ENCODE results near the gene ACACA.

ACACA gene

GRCh38 chr17:37089956-37090355 is 316.7 kb downstream of the ACACA start:
- peaks cover 100% of the 10 kb centered on the region for H3K36me3 ChIP-seq (ENCODE audit: control insufficient read depth, insufficient read depth, low read length, severe bottlenecking)
- no peak for DNase-seq (ENCODE audit: low read depth)
- no peaks in the 10 kb centered on the region for H3K9me3 ChIP-seq (ENCODE audit: control insufficient read depth, low read length)
- H3K4me3 ChIP-seq (ENCODE audit: low read length) = no peak overlapping the region
- H3K4me1 ChIP-seq (ENCODE audit: control insufficient read depth, insufficient read depth, low read length) = no peaks in the 10 kb centered on the region
- no peaks in the 10 kb centered on the region for H3K27me3 ChIP-seq (replicated peaks; ENCODE audit: control insufficient read depth, insufficient read depth, low read length)
- H3K9ac ChIP-seq (ENCODE audit: low read length) = no peak overlapping the region

- Histone ChIP-seq H3K27me3 (replicated peaks; ENCODE audit: control insufficient read depth, insufficient read depth, low read length) (no peaks in the 10 kb centered on the region), H3K9ac (ENCODE audit: low read length) (no peak overlapping the region), H3K36me3 (ENCODE audit: control insufficient read depth, insufficient read depth, low read length, severe bottlenecking) (peaks cover 98% of the 10 kb centered on the region), H3K9me3 (ENCODE audit: control insufficient read depth, low read length) (no peaks in the 10 kb centered on the region), H3K4me1 (ENCODE audit: control insufficient read depth, insufficient read depth, low read length) (no peaks in the 10 kb centered on the region), H3K4me3 (ENCODE audit: low read length) (no peak overlapping the region)
- DNase-seq (ENCODE audit: low read depth) = no peak
Measured at GRCh38 chr17:37088913-37089312, 317.7 kb downstream of the ACACA start.

- Histone ChIP-seq H3K36me3 (ENCODE audit: control insufficient read depth, insufficient read depth, low read length, severe bottlenecking) (peaks cover 93% of the 10 kb centered on the region), H3K4me1 (ENCODE audit: control insufficient read depth, insufficient read depth, low read length) (no peaks in the 10 kb centered on the region), H3K9me3 (ENCODE audit: control insufficient read depth, low read length) (no peaks in the 10 kb centered on the region), H3K27me3 (replicated peaks; ENCODE audit: control insufficient read depth, insufficient read depth, low read length) (no peaks in the 10 kb centered on the region), H3K4me3 (ENCODE audit: low read length) (no peak overlapping the region), H3K9ac (ENCODE audit: low read length) (no peak overlapping the region)
- no peak for DNase-seq (ENCODE audit: low read depth)
Measured at GRCh38 chr17:37088459-37088858, 318.2 kb downstream of the ACACA start.

GRCh38 chr17:37087683-37088082 is 319.0 kb downstream of the ACACA start:
- Histone ChIP-seq H3K36me3 (ENCODE audit: control insufficient read depth, insufficient read depth, low read length, severe bottlenecking) (peaks cover 85% of the 10 kb centered on the region), H3K9ac (ENCODE audit: low read length) (no peak overlapping the region), H3K4me3 (ENCODE audit: low read length) (no peak overlapping the region), H3K9me3 (ENCODE audit: control insufficient read depth, low read length) (no peaks in the 10 kb centered on the region), H3K27me3 (replicated peaks; ENCODE audit: control insufficient read depth, insufficient read depth, low read length) (no peaks in the 10 kb centered on the region), H3K4me1 (ENCODE audit: control insufficient read depth, insufficient read depth, low read length) (no peaks in the 10 kb centered on the region)
- DNase-seq (ENCODE audit: low read depth) = no peak

GRCh38 chr17:37086948-37087347 is 319.7 kb downstream of the ACACA start:
- H3K27me3 ChIP-seq (replicated peaks; ENCODE audit: control insufficient read depth, insufficient read depth, low read length) = no peaks in the 10 kb centered on the region
- no peak for DNase-seq (ENCODE audit: low read depth)
- no peaks in the 10 kb centered on the region for H3K9me3 ChIP-seq (ENCODE audit: control insufficient read depth, low read length)
- no peak overlapping the region for H3K9ac ChIP-seq (ENCODE audit: low read length)
- no peaks in the 10 kb centered on the region for H3K4me1 ChIP-seq (ENCODE audit: control insufficient read depth, insufficient read depth, low read length)
- peaks cover 78% of the 10 kb centered on the region for H3K36me3 ChIP-seq (ENCODE audit: control insufficient read depth, insufficient read depth, low read length, severe bottlenecking)
- H3K4me3 ChIP-seq (ENCODE audit: low read length) = no peak overlapping the region

GRCh38 chr17:37086334-37086733 is 320.3 kb downstream of the ACACA start:
- Histone ChIP-seq H3K27me3 (replicated peaks; ENCODE audit: control insufficient read depth, insufficient read depth, low read length) (no peaks in the 10 kb centered on the region), H3K9me3 (ENCODE audit: control insufficient read depth, low read length) (no peaks in the 10 kb centered on the region), H3K4me3 (ENCODE audit: low read length) (no peak overlapping the region), H3K9ac (ENCODE audit: low read length) (no peak overlapping the region), H3K4me1 (ENCODE audit: control insufficient read depth, insufficient read depth, low read length) (no peaks in the 10 kb centered on the region), H3K36me3 (ENCODE audit: control insufficient read depth, insufficient read depth, low read length, severe bottlenecking) (peaks cover 72% of the 10 kb centered on the region)
- no peak for DNase-seq (ENCODE audit: low read depth)

GRCh38 chr17:37084372-37084771 is 322.3 kb downstream of the ACACA start:
- H3K4me3 ChIP-seq (ENCODE audit: low read length) = no peak overlapping the region
- DNase-seq (ENCODE audit: low read depth) = no peak
- peaks cover 52% of the 10 kb centered on the region for H3K36me3 ChIP-seq (ENCODE audit: control insufficient read depth, insufficient read depth, low read length, severe bottlenecking)

GRCh38 chr17:37083456-37083855 is 323.2 kb downstream of the ACACA start:
- H3K36me3 ChIP-seq (ENCODE audit: control insufficient read depth, insufficient read depth, low read length, severe bottlenecking) = peaks cover 43% of the 10 kb centered on the region
- H3K27me3 ChIP-seq (replicated peaks; ENCODE audit: control insufficient read depth, insufficient read depth, low read length) = no peaks in the 10 kb centered on the region
- H3K9me3 ChIP-seq (ENCODE audit: control insufficient read depth, low read length) = peaks cover 10% of the 10 kb centered on the region
- no peak overlapping the region for H3K9ac ChIP-seq (ENCODE audit: low read length)
- H3K4me1 ChIP-seq (ENCODE audit: control insufficient read depth, insufficient read depth, low read length) = peaks cover 5% of the 10 kb centered on the region
- DNase-seq (ENCODE audit: low read depth) = no peak
- no peak overlapping the region for H3K4me3 ChIP-seq (ENCODE audit: low read length)

More at GRCh38 chr17:37084372-37084771, 322.3 kb downstream of the ACACA start:
- peaks cover 5% of the 10 kb centered on the region for H3K4me1 ChIP-seq (ENCODE audit: control insufficient read depth, insufficient read depth, low read length)
- peaks cover 2% of the 10 kb centered on the region for H3K9me3 ChIP-seq (ENCODE audit: control insufficient read depth, low read length)
- no peak overlapping the region for H3K9ac ChIP-seq (ENCODE audit: low read length)
- H3K27me3 ChIP-seq (replicated peaks; ENCODE audit: control insufficient read depth, insufficient read depth, low read length) = no peaks in the 10 kb centered on the region

GRCh38 chr17:37082985-37083384 is 323.7 kb downstream of the ACACA start:
- H3K4me1 ChIP-seq (ENCODE audit: control insufficient read depth, insufficient read depth, low read length) = peaks cover 5% of the 10 kb centered on the region
- no peaks in the 10 kb centered on the region for H3K27me3 ChIP-seq (replicated peaks; ENCODE audit: control insufficient read depth, insufficient read depth, low read length)
- H3K9ac ChIP-seq (ENCODE audit: low read length) = no peak overlapping the region
- DNase-seq (ENCODE audit: low read depth) = no peak
- peaks cover 38% of the 10 kb centered on the region for H3K36me3 ChIP-seq (ENCODE audit: control insufficient read depth, insufficient read depth, low read length, severe bottlenecking)
- peaks cover 10% of the 10 kb centered on the region for H3K9me3 ChIP-seq (ENCODE audit: control insufficient read depth, low read length)
- H3K4me3 ChIP-seq (ENCODE audit: low read length) = no peak overlapping the region

GRCh38 chr17:37082311-37082860 is 324.2 kb downstream of the ACACA start:
- Histone ChIP-seq H3K4me1 (ENCODE audit: control insufficient read depth, insufficient read depth, low read length) (peaks cover 5% of the 10 kb centered on the region), H3K36me3 (ENCODE audit: control insufficient read depth, insufficient read depth, low read length, severe bottlenecking) (peaks cover 32% of the 10 kb centered on the region), H3K27me3 (replicated peaks; ENCODE audit: control insufficient read depth, insufficient read depth, low read length) (no peaks in the 10 kb centered on the region), H3K9me3 (ENCODE audit: control insufficient read depth, low read length) (peaks cover 10% of the 10 kb centered on the region), H3K4me3 (ENCODE audit: low read length) (no peak overlapping the region), H3K9ac (ENCODE audit: low read length) (no peak overlapping the region)
- no peak for DNase-seq (ENCODE audit: low read depth)

- peaks cover 10% of the 10 kb centered on the region for H3K9me3 ChIP-seq (ENCODE audit: control insufficient read depth, low read length)
- no peak overlapping the region for H3K9ac ChIP-seq (ENCODE audit: low read length)
- H3K36me3 ChIP-seq (ENCODE audit: control insufficient read depth, insufficient read depth, low read length, severe bottlenecking) = peaks cover 21% of the 10 kb centered on the region
- no peaks in the 10 kb centered on the region for H3K27me3 ChIP-seq (replicated peaks; ENCODE audit: control insufficient read depth, insufficient read depth, low read length)
- peaks cover 5% of the 10 kb centered on the region for H3K4me1 ChIP-seq (ENCODE audit: control insufficient read depth, insufficient read depth, low read length)
- DNase-seq (ENCODE audit: low read depth) = no peak
- H3K4me3 ChIP-seq (ENCODE audit: low read length) = no peak overlapping the region
Measured at GRCh38 chr17:37081287-37081686, 325.3 kb downstream of the ACACA start.

GRCh38 chr17:37079735-37080134 is 326.9 kb downstream of the ACACA start:
- Histone ChIP-seq H3K4me1 (ENCODE audit: control insufficient read depth, insufficient read depth, low read length) (peaks cover 5% of the 10 kb centered on the region), H3K9me3 (ENCODE audit: control insufficient read depth, low read length) (peaks cover 10% of the 10 kb centered on the region), H3K9ac (ENCODE audit: low read length) (no peak overlapping the region), H3K27me3 (replicated peaks; ENCODE audit: control insufficient read depth, insufficient read depth, low read length) (no peaks in the 10 kb centered on the region), H3K36me3 (ENCODE audit: control insufficient read depth, insufficient read depth, low read length, severe bottlenecking) (peaks cover 6% of the 10 kb centered on the region), H3K4me3 (ENCODE audit: low read length) (no peak overlapping the region)
- DNase-seq (ENCODE audit: low read depth) = peak; percentile 79
